Ishikawa (cell line): ENCODE data around the gene FAM3A.

Experiments used
- EGR1 ChIP-seq: IDR thresholded peaks from 2 replicates; pipeline ENCODE4 v1.6.1; 2012
- EP300 ChIP-seq: IDR thresholded peaks from 2 replicates; pipeline ENCODE4 v1.6.1; 2012; ENCODE audit warnings: borderline replicate concordance
- USF1 ChIP-seq: IDR thresholded peaks from 2 replicates; pipeline ENCODE4 v1.6.1; 2012
- YY1 ChIP-seq: IDR thresholded peaks from 2 replicates; pipeline ENCODE4 v1.6.1; 2012; ENCODE audit warnings: low read depth

- TF ChIP-seq USF1 (no peak), YY1 (no peak), EP300 (no peak), EGR1 (no peak)
These were observed 31.9 kb upstream of the FAM3A start for GRCh38 chrX:154548028-154548316.
